OCI-LY7 (cell line): ENCODE measurements around the gene XYLT1.

Experiments
- EZH2phosphoT487 ChIP-seq: fragments of 200-600 bp; sonication (generic); IDR thresholded peaks from 2 replicates; pipeline ENCODE4 v1.6.1; 2018; ENCODE audit warnings: low read depth, borderline replicate concordance, mild to moderate bottlenecking, mixed run types, antibody characterized with exemption, low read length, moderate library complexity, mixed read lengths
- TF ChIP-seq, protein P1 (sequence below): fragments of 200-600 bp; sonication (generic); conservative IDR thresholded peaks from 2 replicates; pipeline ENCODE4 v1.5.1; 2014; ENCODE audit warnings: mild to moderate bottlenecking, antibody characterized with exemption, low read length, moderate library complexity, mixed read lengths

DNA sequence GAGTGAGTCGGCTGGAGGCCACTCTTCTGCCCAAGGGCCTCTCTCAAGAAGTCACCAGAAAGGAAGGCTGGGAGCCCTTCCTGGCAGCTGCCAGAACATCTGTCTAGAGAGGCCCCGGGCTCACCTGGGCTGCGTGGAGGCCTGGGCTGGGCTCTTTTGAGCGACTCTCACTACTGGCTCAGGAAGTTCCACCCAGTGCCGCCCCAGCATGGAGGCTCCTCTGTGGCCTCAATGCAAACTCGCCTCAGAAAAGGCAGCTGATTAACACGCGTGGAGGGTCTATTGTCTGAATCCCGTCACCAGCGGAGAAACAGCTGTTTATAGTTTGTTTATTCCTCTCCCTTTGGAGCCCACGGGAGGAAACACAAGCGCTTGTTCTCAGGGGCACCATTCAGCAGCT lies 25.3 kb downstream of the XYLT1 start:
- TF ChIP-seq, protein P1, sequence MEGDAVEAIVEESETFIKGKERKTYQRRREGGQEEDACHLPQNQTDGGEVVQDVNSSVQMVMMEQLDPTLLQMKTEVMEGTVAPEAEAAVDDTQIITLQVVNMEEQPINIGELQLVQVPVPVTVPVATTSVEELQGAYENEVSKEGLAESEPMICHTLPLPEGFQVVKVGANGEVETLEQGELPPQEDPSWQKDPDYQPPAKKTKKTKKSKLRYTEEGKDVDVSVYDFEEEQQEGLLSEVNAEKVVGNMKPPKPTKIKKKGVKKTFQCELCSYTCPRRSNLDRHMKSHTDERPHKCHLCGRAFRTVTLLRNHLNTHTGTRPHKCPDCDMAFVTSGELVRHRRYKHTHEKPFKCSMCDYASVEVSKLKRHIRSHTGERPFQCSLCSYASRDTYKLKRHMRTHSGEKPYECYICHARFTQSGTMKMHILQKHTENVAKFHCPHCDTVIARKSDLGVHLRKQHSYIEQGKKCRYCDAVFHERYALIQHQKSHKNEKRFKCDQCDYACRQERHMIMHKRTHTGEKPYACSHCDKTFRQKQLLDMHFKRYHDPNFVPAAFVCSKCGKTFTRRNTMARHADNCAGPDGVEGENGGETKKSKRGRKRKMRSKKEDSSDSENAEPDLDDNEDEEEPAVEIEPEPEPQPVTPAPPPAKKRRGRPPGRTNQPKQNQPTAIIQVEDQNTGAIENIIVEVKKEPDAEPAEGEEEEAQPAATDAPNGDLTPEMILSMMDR = no peak
- no peak for TF ChIP-seq EZH2phosphoT487
